GM23248 (cell line): ENCODE measurements around the gene NSMCE1. TPM values are rescaled to one million over a fixed set of nuclear protein-coding genes. Genes with fewer than 3 reads are reported as not detected.
"Not testable (repeated sequence)": the region's sequence is repeated elsewhere in the genome, so short reads cannot be mapped to it uniquely, and the experiment has no call there.

ENCODE experiments used
- DNase-seq: peaks from one replicate; pipeline ENCODE4 v3.0.0-alpha.2; 2015
- H2AFZ ChIP-seq: fragments of 200-600 bp; sonication (generic); 2 replicates; pipeline ENCODE4 v1.6.1; 2016; ENCODE audit warnings: antibody characterized with exemption
- H3F3A ChIP-seq: fragments of 200-600 bp; sonication (generic); 2 replicates; pipeline ENCODE4 v1.6.1; 2016; ENCODE audit warnings: mild to moderate bottlenecking, antibody characterized with exemption, mixed run types; ENCODE audit not compliant: insufficient read depth
- H3K27ac ChIP-seq: fragments of 200-600 bp; sonication (generic); 2 replicates; pipeline ENCODE4 v1.5.1; 2016; ENCODE audit warnings: mild to moderate bottlenecking
- H3K27me3 ChIP-seq: fragments of 200-600 bp; sonication (generic); replicated peaks from 2 replicates; pipeline ENCODE4 v1.6.1; 2016; ENCODE audit warnings: mild to moderate bottlenecking; ENCODE audit not compliant: insufficient read depth
- H3K36me3 ChIP-seq: fragments of 200-600 bp; sonication (generic); 2 replicates; pipeline ENCODE4 v1.6.1; 2016; ENCODE audit warnings: low read depth, mild to moderate bottlenecking
- H3K4me1 ChIP-seq: fragments of 200-600 bp; sonication (generic); 2 replicates; pipeline ENCODE4 v1.6.1; 2016; ENCODE audit warnings: mild to moderate bottlenecking; ENCODE audit not compliant: insufficient read depth
- H3K4me2 ChIP-seq: fragments of 200-600 bp; sonication (generic); one replicate; pipeline ENCODE4 v1.6.1; 2016; ENCODE audit warnings: mild to moderate bottlenecking; ENCODE audit not compliant: unreplicated experiment
- H3K4me3 ChIP-seq: fragments of 200-600 bp; sonication (generic); 2 replicates; pipeline ENCODE4 v1.5.1; 2016; ENCODE audit warnings: mild to moderate bottlenecking
- H3K79me2 ChIP-seq: fragments of 200-600 bp; sonication (generic); 2 replicates; pipeline ENCODE4 v1.6.1; 2016; ENCODE audit warnings: mild to moderate bottlenecking; ENCODE audit not compliant: insufficient read depth
- H3K9ac ChIP-seq: fragments of 200-600 bp; sonication (generic); 2 replicates; pipeline ENCODE4 v1.6.1; 2016; ENCODE audit warnings: mild to moderate bottlenecking
- H3K9me2 ChIP-seq: fragments of 200-600 bp; sonication (generic); 2 replicates; pipeline ENCODE4 v1.6.1; 2016; ENCODE audit warnings: mixed run types, mild to moderate bottlenecking, moderate library complexity; ENCODE audit not compliant: insufficient read depth
- H3K9me3 ChIP-seq: fragments of 200-600 bp; sonication (generic); one replicate; pipeline ENCODE4 v1.6.1; 2017; ENCODE audit warnings: low read depth
- H4K20me1 ChIP-seq: fragments of 200-600 bp; sonication (generic); 2 replicates; pipeline ENCODE4 v1.6.0; 2016; ENCODE audit not compliant: insufficient read depth
- EZH2 ChIP-seq: fragments of 200-600 bp; sonication (generic); IDR thresholded peaks from 2 replicates; pipeline ENCODE4 v1.6.1; 2018; ENCODE audit warnings: antibody characterized with exemption, mild to moderate bottlenecking; ENCODE audit not compliant: insufficient read depth, poor library complexity, severe bottlenecking
- EZH2phosphoT487 ChIP-seq: fragments of 200-600 bp; sonication (generic); IDR thresholded peaks from 2 replicates; pipeline ENCODE4 v1.6.1; 2018; ENCODE audit warnings: antibody characterized with exemption, moderate library complexity, mild to moderate bottlenecking, low read depth; ENCODE audit not compliant: insufficient read depth
- WGBS, 2 experiments: methylation state at CpG; one replicate each; pipeline ENCODE4 v1.1.6; 2015 to 2017; ENCODE audit warnings: low lambda C conversion rate in 2 of 2, low coverage in 1 of 2; ENCODE audit errors: missing lambda C conversion rate in 2 of 2; 5-methylcytosine and 5-hydroxymethylcytosine counted together
- in situ Hi-C: fragments of 300-500 bp; cut with MboI; formaldehyde crosslinking; loops from 2 replicates; pipeline ENCODE4 v1.15.0; 2020
- polyA plus RNA-seq: library from polyadenylated mRNA; unstranded; fragments of >200 nt; fragmentation: Nextera tagmentation; extraction: Ambion mirVana; gene quantifications from 2 replicates; pipeline ENCODE4 v1.2.1, GENCODE V29; 2016
- total RNA-seq: library from RNA; depleted of rRNA; stranded (reverse); fragments of >200 nt; shearing (Covaris generic); gene quantifications from 2 replicates; pipeline ENCODE4 v1.2.3, GENCODE V29; 2014

The NSMCE1 gene
- total and polyA plus RNA-seq, 2 experiments from 2014 or later = 69.3 to 107 TPM

GRCh38 chr16:27254262-27254811, 14.2 kb downstream of the NSMCE1 start:
- H4K20me1 ChIP-seq = no peaks in the 10 kb centered on the region
- in situ Hi-C loops = no loop called here
- peaks cover 5% of the 10 kb centered on the region; the same call in 1 of the 2 replicates for H3K36me3 ChIP-seq
- H2AFZ ChIP-seq = no peak overlapping the region
- no peaks in the 10 kb centered on the region for H3K9me3 ChIP-seq
- no peak for TF ChIP-seq EZH2phosphoT487
- no peak for TF ChIP-seq EZH2
- 99 to 100% methylated on average over 3 of the region's 3 CpGs for WGBS, 2 experiments
- H3K27me3 ChIP-seq = no peaks in the 10 kb centered on the region
- H3K27ac ChIP-seq = peak overlapping the region; percentile 63
- no peak for DNase-seq
- peaks cover 32% of the 10 kb centered on the region for H3K79me2 ChIP-seq
- no peaks in the 10 kb centered on the region for H3K9me2 ChIP-seq
- no peak overlapping the region for H3K9ac ChIP-seq
- H3K4me1 ChIP-seq = peaks cover 26% of the 10 kb centered on the region
- H3K4me3 ChIP-seq = no peak overlapping the region
- no peak overlapping the region for H3K4me2 ChIP-seq
- H3F3A ChIP-seq = peaks cover 22% of the 10 kb centered on the region

GRCh38 chr16:27253526-27253930, 15.0 kb downstream of the NSMCE1 start:
- no peak overlapping the region for H3K4me3 ChIP-seq
- peak; percentile 93 for DNase-seq
- H3K27me3 ChIP-seq = no peaks in the 10 kb centered on the region
- H3K9ac ChIP-seq = no peak overlapping the region
- in situ Hi-C loops = no loop called here
- 13 to 17% methylated on average over 6 of the region's 6 CpGs for WGBS, 2 experiments
- H4K20me1 ChIP-seq = no peaks in the 10 kb centered on the region
- peaks cover 25% of the 10 kb centered on the region for H3K4me1 ChIP-seq
- H3K4me2 ChIP-seq = peak overlapping the region; percentile 19
- no peaks in the 10 kb centered on the region for H3K9me3 ChIP-seq
- peaks cover 34% of the 10 kb centered on the region for H3K79me2 ChIP-seq
- peak overlapping the region; percentile 63 for H3K27ac ChIP-seq
- H3K36me3 ChIP-seq = peaks cover 5% of the 10 kb centered on the region; the same call in 1 of the 2 replicates
- TF ChIP-seq EZH2 (no peak), EZH2phosphoT487 (no peak)
- H3K9me2 ChIP-seq = no peaks in the 10 kb centered on the region
- H3F3A ChIP-seq = peaks cover 22% of the 10 kb centered on the region
- no peak overlapping the region for H2AFZ ChIP-seq

- peaks cover 5% of the 10 kb centered on the region; the same call in 1 of the 2 replicates for H3K36me3 ChIP-seq
Observed at GRCh38 chr16:27252206-27252585, 16.4 kb downstream of the NSMCE1 start.

GRCh38 chr16:27251541-27252205, 16.9 kb downstream of the NSMCE1 start:
- in situ Hi-C loops = no loop called here
- no peaks in the 10 kb centered on the region for H4K20me1 ChIP-seq
- peaks cover 19% of the 10 kb centered on the region for H3K4me1 ChIP-seq
- no peaks in the 10 kb centered on the region for H3K9me2 ChIP-seq
- DNase-seq = no peak
- no peak overlapping the region for H3K27ac ChIP-seq
- no peak overlapping the region for H2AFZ ChIP-seq
- H3F3A ChIP-seq = peaks cover 25% of the 10 kb centered on the region
- H3K27me3 ChIP-seq = no peaks in the 10 kb centered on the region
- 94 to 97% methylated on average over 7 to 8 of the region's 8 CpGs for WGBS, 2 experiments
- H3K9ac ChIP-seq = no peak overlapping the region
- peaks cover 5% of the 10 kb centered on the region; the same call in 1 of the 2 replicates for H3K36me3 ChIP-seq
- no peak for TF ChIP-seq EZH2phosphoT487
- TF ChIP-seq EZH2 = no peak
- peaks cover 36% of the 10 kb centered on the region for H3K79me2 ChIP-seq
- no peaks in the 10 kb centered on the region for H3K9me3 ChIP-seq
- H3K4me2 ChIP-seq = no peak overlapping the region
- no peak overlapping the region for H3K4me3 ChIP-seq

More at GRCh38 chr16:27252206-27252585, 16.4 kb downstream of the NSMCE1 start:
- no peak overlapping the region for H3K4me3 ChIP-seq
- H3K9me2 ChIP-seq = no peaks in the 10 kb centered on the region
- no peak overlapping the region for H2AFZ ChIP-seq
- in situ Hi-C loops = no loop called here
- H3K4me1 ChIP-seq = peaks cover 19% of the 10 kb centered on the region
- no peak overlapping the region for H3K4me2 ChIP-seq
- peaks cover 34% of the 10 kb centered on the region for H3K79me2 ChIP-seq
- no peaks in the 10 kb centered on the region for H4K20me1 ChIP-seq
- H3F3A ChIP-seq = peaks cover 25% of the 10 kb centered on the region
- no peak for DNase-seq
- no peaks in the 10 kb centered on the region for H3K27me3 ChIP-seq
- H3K27ac ChIP-seq = no peak overlapping the region
- no peak overlapping the region for H3K9ac ChIP-seq
- no peaks in the 10 kb centered on the region for H3K9me3 ChIP-seq
- TF ChIP-seq EZH2phosphoT487 = no peak
- TF ChIP-seq EZH2 = no peak
- 90 to 94% methylated on average over 6 of the region's 6 CpGs for WGBS, 2 experiments

- H3K36me3 ChIP-seq, H3K4me2 ChIP-seq, H3K27me3 ChIP-seq, H3K9ac ChIP-seq, H3K9me3 ChIP-seq, H2AFZ ChIP-seq, H3K9me2 ChIP-seq, H3K27ac ChIP-seq, DNase-seq, H3K4me3 ChIP-seq, H4K20me1 ChIP-seq, in situ Hi-C loops: not testable (repeated sequence)
- H3F3A ChIP-seq = peaks cover 42% of the 10 kb centered on the region
- WGBS, 2 experiments = 98% methylated on average over 4 of the region's 4 CpGs
- peaks cover 42% of the 10 kb centered on the region for H3K79me2 ChIP-seq
- peaks cover 34% of the 10 kb centered on the region for H3K4me1 ChIP-seq
Observed at GRCh38 chr16:27248886-27249285, 19.7 kb downstream of the NSMCE1 start.
